COR-L47 (cell line): Measurements from ENCODE around the gene KLHDC3.

Experiments
- DNase-seq: peaks from one replicate; lab custom pipeline; 2025; lab: John Stamatoyannopoulos, UW

The KLHDC3 gene

GRCh38 chr6:43013843-43014433 lies at the start of gene KLHDC3, which contains the start of gene MEA1:
Gene KLHDC3, plus strand, starts transcription at chr6:43014249. Its CDS starts 2,944 bp downstream, at chr6:43017193.
Gene MEA1, minus strand, starts transcription at chr6:43013946. Its CDS starts 133 bp downstream, at chr6:43013813.
- DNase-seq: peak; percentile 99

DNA sequence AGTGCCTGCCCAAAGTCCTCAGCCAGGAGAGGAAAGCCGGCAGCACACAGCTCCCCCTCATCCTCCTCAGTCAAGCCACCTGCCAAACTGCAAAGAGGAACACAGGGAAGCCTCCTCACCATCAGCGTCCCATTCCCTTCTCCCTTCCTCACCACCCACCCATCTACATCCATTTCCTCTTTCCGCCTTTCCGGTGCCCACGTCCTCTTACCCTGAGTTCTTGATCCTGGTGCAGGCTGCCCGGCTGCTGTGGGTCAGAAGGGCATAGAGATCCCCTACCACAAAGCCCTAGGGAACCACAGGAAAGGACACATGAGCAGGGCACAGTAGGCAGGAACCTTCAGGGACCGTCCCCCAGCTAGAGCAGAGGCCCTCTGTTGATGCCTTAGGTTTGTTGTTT lies 47.5 kb upstream of the KLHDC3 start:
- DNase-seq: no peak

GRCh38 chr6:42967228-42967627 lies 46.8 kb upstream of the KLHDC3 start:
- DNase-seq: no peak

DNA sequence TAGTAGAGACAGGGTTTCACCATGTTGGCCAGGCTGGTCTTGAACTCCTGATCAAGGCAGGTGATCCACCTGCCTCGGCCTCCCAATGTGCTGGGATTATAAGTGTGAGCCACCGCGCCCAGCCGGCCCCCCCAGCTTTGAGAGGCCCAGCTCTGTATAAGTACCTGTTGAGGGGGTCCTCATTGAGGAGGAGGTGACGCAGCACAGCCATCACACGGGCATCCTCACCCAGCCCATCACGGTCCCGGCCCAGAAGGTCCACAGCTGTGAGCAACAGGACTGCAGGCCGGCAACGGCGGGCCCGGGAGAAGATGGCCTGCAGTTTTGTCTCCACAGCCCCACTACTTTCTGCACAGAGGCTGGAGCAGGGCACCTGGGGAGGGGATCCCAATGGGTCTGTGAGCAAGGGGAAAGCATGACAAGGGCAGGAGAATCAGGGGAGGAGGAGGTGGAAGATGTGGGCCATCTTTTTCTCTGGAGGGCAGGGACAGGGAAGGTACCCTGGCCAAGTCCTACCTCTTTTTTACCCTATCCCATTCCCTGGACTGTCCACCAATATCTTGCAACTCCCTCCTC lies 45.8 kb upstream of the KLHDC3 start:
- no peak for DNase-seq

GRCh38 chr6:42968783-42969182 lies 45.3 kb upstream of the KLHDC3 start:
- DNase-seq: no peak

DNA sequence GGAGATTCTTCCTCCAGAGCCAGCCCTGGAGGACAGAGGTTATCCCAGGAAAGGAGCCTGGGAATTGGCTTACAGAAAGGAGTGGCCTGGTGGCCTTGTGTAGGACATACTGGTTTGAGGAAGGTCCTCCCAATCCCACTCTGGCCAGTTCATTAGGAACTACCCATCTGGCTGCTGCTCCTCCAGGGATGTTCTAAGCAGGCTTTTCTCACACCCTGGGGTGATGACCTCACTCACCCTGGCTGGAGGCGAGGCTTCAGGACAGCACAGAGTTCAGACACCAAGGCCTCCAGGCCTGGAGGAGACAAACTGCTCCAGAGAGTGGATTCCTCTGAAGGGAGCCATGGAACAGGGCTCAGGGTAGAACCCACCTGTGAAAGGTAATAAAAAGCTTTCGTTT lies 44.6 kb upstream of the KLHDC3 start:
- DNase-seq: no peak

GRCh38 chr6:42969934-42970333 lies 44.1 kb upstream of the KLHDC3 start:
- no peak for DNase-seq

- no peak for DNase-seq
Observed at GRCh38 chr6:42970871-42971612, 43.0 kb upstream of the KLHDC3 start.

DNA sequence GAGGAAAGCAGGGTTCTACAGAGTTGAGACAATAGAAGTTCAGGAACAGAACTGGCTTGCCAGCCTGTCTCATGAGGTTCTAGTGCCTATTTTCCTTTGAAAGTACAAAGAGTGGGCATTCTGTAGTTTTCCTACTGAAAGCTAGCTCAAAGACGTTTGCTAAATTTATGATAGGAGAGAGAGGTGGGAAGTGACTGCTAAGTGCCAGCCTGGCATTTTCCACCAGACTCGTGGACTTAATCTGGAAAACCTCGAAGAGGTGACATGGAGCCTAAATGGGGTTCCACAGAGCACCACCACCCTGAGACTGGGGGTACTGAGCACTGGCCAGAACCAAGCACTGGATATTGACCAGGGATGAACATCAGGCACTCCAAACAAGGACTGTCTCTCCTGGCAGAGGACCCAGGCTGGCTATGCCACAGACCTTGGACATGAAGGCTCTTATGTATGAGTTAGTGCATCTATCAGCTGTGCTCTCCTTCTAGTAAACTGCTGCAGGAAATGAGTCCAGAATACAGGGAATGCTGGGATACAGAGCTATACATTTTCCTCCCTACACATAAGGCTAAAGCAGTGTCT lies 42.2 kb upstream of the KLHDC3 start:
- DNase-seq: no peak

GRCh38 chr6:42973926-42974325 lies 40.1 kb upstream of the KLHDC3 start:
- no peak for DNase-seq

DNA sequence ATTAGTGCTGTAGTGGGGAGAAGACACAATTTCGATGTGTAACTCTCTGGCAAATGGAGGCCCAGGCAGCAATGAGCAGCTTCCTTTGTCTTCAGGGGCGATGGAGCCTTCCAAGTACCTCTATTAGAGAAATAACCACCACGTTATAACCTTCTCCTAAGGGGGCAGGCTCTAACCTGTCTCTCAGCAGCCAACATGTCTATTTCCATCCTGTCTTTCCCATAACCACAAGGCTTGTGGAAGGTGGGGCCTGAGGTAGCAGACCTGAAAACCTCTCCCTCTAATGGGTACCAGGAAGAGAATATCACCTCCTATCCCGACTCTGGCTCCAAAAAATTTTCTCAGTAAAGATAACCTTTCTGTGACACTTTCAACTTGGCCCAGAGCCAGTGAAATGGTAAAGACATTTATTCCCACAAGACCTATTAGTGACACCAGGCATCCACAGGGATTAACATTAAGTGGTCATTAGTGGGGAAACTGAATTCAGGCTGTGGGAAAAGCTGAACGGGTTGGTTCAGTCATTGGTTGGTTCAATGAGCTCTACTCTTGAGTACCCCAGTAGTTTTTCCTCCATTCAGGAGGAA lies 39.0 kb upstream of the KLHDC3 start:
- DNase-seq: no peak

GRCh38 chr6:42978487-42978838 lies 35.6 kb upstream of the KLHDC3 start:
- DNase-seq: no peak

DNA sequence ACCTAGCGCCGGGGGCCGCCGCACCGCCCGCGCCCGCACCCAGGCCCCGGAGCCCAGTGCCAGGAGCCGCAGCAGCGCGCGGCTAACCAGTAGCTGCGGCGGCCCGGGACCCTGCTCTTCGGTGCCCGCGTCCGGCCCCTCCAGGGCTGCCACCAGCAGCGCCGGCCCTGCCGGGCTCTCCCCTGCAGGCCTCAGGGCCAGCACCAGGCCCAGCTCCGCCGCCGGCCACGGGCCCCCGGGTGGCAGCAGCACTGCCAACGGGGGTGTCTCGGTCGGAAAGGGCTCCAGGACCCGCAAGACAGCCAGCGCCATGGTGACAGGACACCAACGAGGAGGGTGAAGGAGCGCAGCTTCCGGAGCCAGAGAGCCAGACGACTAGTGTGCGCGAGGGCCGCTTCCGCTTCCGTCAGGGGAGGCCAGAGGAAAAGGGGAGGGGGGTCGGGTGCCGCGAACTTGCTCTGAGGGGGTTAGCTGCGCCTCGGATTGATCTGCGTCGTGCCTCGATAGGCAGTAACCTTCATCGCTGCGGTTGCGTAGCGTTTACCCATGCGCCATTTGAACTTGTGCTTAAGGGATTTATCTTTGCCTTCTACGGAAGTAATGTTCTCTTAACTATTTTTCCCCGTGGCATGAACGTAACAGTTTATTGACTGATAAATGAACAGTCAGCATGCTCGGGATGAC lies 35.1 kb upstream of the KLHDC3 start, which contains the start of gene PEX6:
Gene PEX6, minus strand, starts transcription at position 343 of the 684 bp plus-strand sequence. Its CDS starts 31 bp downstream, at position 312.
- peak; percentile 90 for DNase-seq

GRCh38 chr6:42979523-42980177 lies 34.4 kb upstream of the KLHDC3 start:
- peak; percentile 19 for DNase-seq

- no peak for DNase-seq
Observed at GRCh38 chr6:42981836-42982235, 32.2 kb upstream of the KLHDC3 start.

DNA sequence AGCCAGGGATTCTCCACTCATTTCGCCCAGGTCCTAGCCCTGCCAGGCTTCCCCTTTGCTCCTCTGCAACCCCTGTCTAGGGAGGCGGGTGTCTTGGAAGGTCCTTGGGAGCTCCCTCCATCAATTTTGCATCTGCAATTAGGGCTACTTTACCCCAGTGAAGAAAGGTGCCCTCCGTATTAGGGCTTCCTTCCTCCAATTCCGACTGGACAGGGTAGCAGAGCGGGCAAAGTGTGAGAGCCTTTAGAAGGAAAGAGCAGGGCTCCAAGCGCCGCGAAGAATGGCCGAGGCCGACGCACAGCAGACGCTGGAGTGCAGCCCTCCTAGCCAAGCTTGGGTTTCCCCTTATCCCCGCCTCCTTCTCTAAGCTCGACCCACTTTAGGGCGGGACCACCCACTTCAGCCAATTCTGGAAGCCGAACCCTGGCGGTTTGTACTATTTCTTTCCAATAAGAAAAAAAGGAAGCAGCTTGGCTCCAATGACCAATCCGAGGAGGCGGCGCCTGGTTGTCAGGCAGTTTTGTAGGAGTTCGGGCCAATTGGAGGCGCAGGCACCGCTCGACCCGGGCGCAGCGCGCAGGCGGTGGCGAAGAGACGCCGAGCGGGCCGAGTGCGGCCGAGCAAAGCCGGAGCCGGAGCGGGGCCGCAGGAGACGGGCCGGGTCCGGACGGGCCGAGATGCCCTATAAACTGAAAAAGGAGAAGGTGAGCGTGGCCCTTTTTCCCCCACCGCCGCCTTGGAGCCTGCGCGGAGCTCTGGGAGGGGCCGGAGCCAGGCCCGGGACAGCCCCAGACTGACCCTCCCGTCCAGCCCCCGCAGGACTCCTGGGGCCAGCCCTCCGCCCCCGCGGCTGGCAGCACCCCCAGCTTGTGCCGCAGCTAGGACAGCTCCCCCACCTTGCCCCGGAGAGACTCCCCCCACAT lies 29.8 kb upstream of the KLHDC3 start, which contains the start of gene PPP2R5D:
Gene PPP2R5D, plus strand, starts transcription at position 570 of the 923 bp plus-strand sequence. Its CDS starts 108 bp downstream, at position 678.
- DNase-seq: peak; percentile 98

GRCh38 chr6:42984924-42985475 lies 29.0 kb upstream of the KLHDC3 start:
- no peak for DNase-seq

DNA sequence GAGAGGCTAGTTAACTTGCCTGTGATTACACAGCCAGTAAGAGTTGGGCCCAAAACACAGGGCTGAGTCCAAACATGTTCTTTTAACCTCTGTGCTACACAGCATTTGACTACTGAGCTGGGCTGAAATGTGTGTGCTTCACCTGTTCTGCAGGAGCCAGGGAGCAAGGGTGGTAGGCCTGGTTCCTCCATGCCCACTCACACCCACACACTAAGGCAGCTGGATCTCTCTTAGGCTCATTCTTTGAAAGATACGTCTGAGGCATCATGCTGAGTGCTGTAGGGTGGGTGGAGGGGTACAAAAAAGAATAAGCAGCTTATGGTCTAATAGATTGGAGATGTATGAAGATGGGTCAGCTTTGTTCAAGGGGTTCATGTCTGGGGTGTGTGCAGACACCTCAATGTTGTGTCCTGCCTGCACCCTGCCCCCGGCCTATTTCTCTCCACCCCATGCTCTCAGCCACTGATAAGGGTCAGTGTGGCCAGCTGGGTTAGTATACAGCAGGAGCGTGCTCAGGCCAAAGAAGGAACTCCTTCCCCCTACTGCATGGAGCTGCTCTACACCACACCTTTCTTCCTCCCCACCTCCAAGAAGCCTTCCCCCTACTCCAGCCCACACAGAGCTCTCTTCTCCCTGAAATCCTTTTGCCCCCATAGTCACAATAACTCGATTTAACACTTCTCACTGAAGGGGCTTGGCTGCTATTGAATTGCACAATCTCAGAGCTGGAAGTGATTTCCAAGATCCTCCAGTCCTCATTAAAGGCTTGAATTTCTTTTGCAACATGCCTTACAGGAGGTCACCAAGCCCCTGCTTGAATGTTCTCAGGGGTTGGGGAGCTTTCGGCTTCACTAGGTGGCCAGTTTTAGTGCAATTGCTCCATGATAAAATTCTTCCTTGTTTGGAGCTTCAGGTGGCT lies 26.3 kb upstream of the KLHDC3 start:
- DNase-seq: no peak
